ENCODE results near the gene NXPH1. TPM values are rescaled to one million over a fixed set of nuclear protein-coding genes. Genes with fewer than 3 reads are reported as not detected.

The NXPH1 gene
- total RNA-seq, 1 donor from 2014 or later: not detected

DNA sequence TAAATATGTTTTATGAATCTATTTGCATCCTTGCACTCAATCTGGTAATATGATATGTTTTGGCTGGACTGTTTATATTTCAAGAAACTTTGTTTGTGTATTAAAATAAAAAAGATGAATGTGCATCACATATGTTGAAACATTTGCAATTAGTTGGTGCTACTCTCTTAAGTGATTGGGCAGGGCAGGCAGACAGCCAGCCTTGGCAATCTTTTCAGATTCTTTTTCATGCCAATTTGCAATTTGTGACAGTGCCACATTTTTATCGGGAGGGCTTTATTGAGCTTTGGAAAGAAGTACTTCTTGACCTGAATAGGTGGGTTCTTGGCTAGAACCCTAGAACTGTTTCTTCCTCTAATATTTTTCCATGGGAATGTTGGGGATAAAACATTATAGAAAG is 152.2 kb downstream of the NXPH1 start:
- no peak for DNase-seq
- H3K4me1 ChIP-seq: no peaks in the 10 kb centered on the region
- TF ChIP-seq, protein P1, sequence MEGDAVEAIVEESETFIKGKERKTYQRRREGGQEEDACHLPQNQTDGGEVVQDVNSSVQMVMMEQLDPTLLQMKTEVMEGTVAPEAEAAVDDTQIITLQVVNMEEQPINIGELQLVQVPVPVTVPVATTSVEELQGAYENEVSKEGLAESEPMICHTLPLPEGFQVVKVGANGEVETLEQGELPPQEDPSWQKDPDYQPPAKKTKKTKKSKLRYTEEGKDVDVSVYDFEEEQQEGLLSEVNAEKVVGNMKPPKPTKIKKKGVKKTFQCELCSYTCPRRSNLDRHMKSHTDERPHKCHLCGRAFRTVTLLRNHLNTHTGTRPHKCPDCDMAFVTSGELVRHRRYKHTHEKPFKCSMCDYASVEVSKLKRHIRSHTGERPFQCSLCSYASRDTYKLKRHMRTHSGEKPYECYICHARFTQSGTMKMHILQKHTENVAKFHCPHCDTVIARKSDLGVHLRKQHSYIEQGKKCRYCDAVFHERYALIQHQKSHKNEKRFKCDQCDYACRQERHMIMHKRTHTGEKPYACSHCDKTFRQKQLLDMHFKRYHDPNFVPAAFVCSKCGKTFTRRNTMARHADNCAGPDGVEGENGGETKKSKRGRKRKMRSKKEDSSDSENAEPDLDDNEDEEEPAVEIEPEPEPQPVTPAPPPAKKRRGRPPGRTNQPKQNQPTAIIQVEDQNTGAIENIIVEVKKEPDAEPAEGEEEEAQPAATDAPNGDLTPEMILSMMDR (IDR thresholded peaks at IDR 0.05): no peak
- intact Hi-C loops (cut with DNase I): no loop called here
- ATAC-seq: no peak
- no peaks in the 10 kb centered on the region for H3K36me3 ChIP-seq
- H3K4me3 ChIP-seq: no peak overlapping the region
- H3K27me3 ChIP-seq: no peaks in the 10 kb centered on the region
- H3K9me3 ChIP-seq: no peaks in the 10 kb centered on the region
- no peak overlapping the region for H3K27ac ChIP-seq

DNA sequence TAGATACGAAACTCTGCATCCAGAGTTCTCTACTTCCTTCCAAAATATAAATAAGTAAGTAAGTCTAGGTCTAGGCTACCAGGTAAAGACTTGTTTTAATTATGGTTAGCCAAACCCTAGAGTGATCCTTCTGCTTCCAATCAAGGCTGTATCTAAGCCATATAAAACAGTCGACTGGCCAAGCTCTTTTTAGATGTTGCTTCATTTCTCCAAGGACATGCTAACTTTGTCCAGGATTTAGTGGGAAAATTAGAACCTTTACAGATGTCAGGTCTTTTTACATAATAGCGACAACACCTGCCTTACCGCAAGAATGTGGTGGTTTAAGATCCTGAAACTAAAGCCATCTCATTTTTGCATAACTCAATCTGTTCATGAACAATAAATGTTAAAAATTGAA is 156.8 kb downstream of the NXPH1 start:
- no peak for ATAC-seq
- no peak overlapping the region for H3K4me3 ChIP-seq

DNA sequence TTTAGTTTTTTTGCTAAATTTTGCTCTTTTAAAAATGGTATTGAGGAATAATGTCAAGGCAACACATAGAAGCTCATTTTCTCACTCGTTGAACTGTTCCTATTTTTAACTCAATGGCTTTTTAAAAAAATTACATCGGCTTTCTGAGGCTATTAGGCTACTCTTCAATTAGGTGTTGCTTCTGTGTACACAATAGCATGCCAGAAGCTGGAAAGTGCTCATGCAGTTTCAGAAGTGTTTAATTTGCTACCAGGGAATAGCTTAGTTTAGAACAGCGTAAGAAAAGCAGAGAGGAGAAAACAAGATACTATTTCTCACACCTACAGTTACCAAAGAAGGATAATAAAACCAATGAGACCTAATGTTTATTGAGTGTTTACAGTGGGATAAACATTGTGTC is 157.4 kb downstream of the NXPH1 start:
- no peaks in the 10 kb centered on the region for H3K36me3 ChIP-seq
- no peaks in the 10 kb centered on the region for H3K9me3 ChIP-seq
- DNase-seq (no peak), ATAC-seq (no peak)
- H3K27me3 ChIP-seq: no peaks in the 10 kb centered on the region
- intact Hi-C loops (cut with DNase I): no loop called here
- TF ChIP-seq, protein P1 (IDR thresholded peaks at IDR 0.05): no peak
- no peak overlapping the region for H3K27ac ChIP-seq
- H3K4me3 ChIP-seq: no peak overlapping the region
- H3K4me1 ChIP-seq: no peaks in the 10 kb centered on the region

More for the DNA sequence above, 156.8 kb downstream of the NXPH1 start:
- no peaks in the 10 kb centered on the region for H3K4me1 ChIP-seq
- intact Hi-C loops (cut with DNase I): no loop called here
- TF ChIP-seq, protein P1 (IDR thresholded peaks at IDR 0.05): no peak
- H3K9me3 ChIP-seq: no peaks in the 10 kb centered on the region
- H3K27ac ChIP-seq: no peak overlapping the region
- no peaks in the 10 kb centered on the region for H3K36me3 ChIP-seq
- H3K27me3 ChIP-seq: no peaks in the 10 kb centered on the region
- DNase-seq: no peak

DNA sequence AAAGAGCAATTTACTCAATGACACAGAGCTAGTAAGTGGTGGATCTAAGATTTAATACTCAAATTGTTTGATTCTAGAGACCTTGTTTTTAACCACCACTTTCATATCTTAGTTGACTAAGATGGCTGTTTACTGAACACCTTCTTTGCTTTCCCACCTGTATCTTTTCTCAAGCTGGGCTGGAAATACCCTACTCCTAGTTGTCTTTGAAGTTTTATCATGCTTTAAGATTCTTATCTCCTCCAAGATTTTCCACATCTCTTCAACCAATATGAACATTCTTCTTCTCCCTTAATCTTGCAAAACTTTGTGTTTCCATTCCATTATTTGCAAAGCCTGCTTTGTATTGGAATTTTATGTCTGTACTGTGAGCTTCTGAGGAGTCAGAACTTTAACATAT is 157.9 kb downstream of the NXPH1 start:
- Histone ChIP-seq H3K36me3 (no peaks in the 10 kb centered on the region), H3K4me3 (no peak overlapping the region), H3K9me3 (no peaks in the 10 kb centered on the region), H3K27me3 (no peaks in the 10 kb centered on the region), H3K27ac (no peak overlapping the region), H3K4me1 (no peaks in the 10 kb centered on the region)
- no peak for ATAC-seq
- intact Hi-C loops (cut with DNase I): no loop called here
- TF ChIP-seq, protein P1 (IDR thresholded peaks at IDR 0.05): no peak
- no peak for DNase-seq

DNA sequence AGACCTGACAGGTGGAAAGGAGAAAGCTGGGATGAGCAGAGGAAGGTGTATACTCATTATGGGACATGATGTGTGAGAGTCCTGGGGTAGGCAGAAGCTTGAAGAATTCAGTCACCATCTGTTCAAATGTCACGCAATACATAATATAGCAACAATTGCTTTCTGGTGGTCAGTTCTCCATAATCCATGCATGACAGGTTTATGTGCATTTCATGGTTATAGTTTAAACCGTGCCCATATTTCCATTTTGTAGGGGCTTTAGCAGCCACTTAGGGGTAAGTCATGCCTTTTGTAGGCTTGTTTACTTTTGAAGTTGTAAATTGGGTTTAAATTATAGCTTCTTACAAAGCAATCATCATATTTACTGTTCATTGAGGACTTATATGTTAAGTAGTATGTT is 158.8 kb downstream of the NXPH1 start:
- ATAC-seq: no peak
- intact Hi-C loops (cut with DNase I): no loop called here
- TF ChIP-seq, protein P1 (IDR thresholded peaks at IDR 0.05): no peak

DNA sequence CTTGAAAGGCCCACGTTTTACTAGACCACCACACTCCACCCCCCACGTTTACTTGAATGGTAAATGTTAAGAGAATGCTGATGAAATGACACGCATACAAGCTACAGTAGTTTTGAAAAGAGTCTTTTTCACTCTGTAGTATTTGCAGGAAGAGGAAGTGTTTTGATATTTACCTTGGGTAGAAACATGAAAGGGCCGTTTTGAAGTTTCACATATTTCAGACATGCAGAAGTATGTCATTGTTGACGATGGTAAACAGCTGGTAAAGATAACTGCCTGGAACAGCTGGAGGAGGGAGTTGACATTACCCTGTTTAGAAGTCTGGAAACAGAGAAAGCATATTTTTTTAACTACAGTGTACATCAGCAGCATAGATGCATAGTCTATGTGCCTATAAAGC is 160.7 kb downstream of the NXPH1 start:
- Histone ChIP-seq H3K27ac (no peak overlapping the region), H3K4me1 (no peaks in the 10 kb centered on the region), H3K9me3 (no peaks in the 10 kb centered on the region), H3K36me3 (no peaks in the 10 kb centered on the region), H3K4me3 (no peak overlapping the region), H3K27me3 (no peaks in the 10 kb centered on the region)
- no peak for ATAC-seq
- intact Hi-C loops (cut with DNase I): no loop called here
- TF ChIP-seq, protein P1 (IDR thresholded peaks at IDR 0.05): no peak
- DNase-seq: no peak

More for the DNA sequence above, 158.8 kb downstream of the NXPH1 start:
- DNase-seq: no peak
- Histone ChIP-seq H3K27me3 (no peaks in the 10 kb centered on the region), H3K36me3 (no peaks in the 10 kb centered on the region), H3K4me1 (no peaks in the 10 kb centered on the region), H3K27ac (no peak overlapping the region), H3K4me3 (no peak overlapping the region), H3K9me3 (no peaks in the 10 kb centered on the region)
